ENCODE measurements around the gene F13A1. TPM values are rescaled to one million over a fixed set of nuclear protein-coding genes. Genes with fewer than 3 reads are reported as not detected.
A peak's percentile ranks its signal among the peaks of the same experiment; 100 is the strongest.

Gene F13A1
- total and polyA plus RNA-seq, 2 of the 13 experiments (the other 11 are each of a cell fraction or from before 2014, with no cell fraction given): not detected

- Histone ChIP-seq H3K4me1 (ENCODE audit: insufficient read depth, low read length) (no peaks in the 10 kb centered on the region), H2AFZ (ENCODE audit: low read length) (no peak overlapping the region), H3K4me2 (ENCODE audit: low read depth, low read length) (no peak overlapping the region), H3K9me3 (ENCODE audit: low read length) (no peaks in the 10 kb centered on the region), H3K27me3 (ENCODE audit: control insufficient read depth in 1 of 2, insufficient read depth in 2 of 2, low read length in 2 of 2) (no peaks in the 10 kb centered on the region; a peak in 1 of 5 replicates), H3K36me3 (replicated peaks in 1 of 2; ENCODE audit: control insufficient read depth in 1 of 2, insufficient read depth in 2 of 2, low read length in 2 of 2) (no peaks in the 10 kb centered on the region), H3K9ac (ENCODE audit: insufficient read depth, low read depth, low read length) (no peak overlapping the region), H3K4me3 (replicated peaks in 1 of 3; ENCODE audit: insufficient read depth in 1 of 3, low read depth in 2 of 3, low read length in 3 of 3) (no peak overlapping the region), H3K27ac (ENCODE audit: extremely low read length, insufficient read depth, low read length) (no peak overlapping the region), H4K20me1 (ENCODE audit: insufficient read depth, low read length) (no peaks in the 10 kb centered on the region), H3K79me2 (ENCODE audit: insufficient read depth, low read length) (no peaks in the 10 kb centered on the region)
- in situ Hi-C loops (cut with HindIII; ENCODE audit: extremely low pct_ligation_motif_present, low pct_unique_long_range_greater_than_20kb) (no loop called here), intact Hi-C loops (cut with micrococcal nuclease; ENCODE audit: unreplicated experiment) (loop anchor here (10.0 kb wide), 1 partner anchor 413 kb away; no protein-coding TSS in a partner anchor)
- ChIA-PET CTCF (ENCODE audit: low intra/inter-chr PET ratio, low total read pairs) (no interaction called here), POLR2A (no interaction called here)
- TF ChIP-seq ZNF878 (CRISPR knock-in tag; IDR thresholded peaks at IDR 0.05): no peak
- TF ChIP-seq ZNF572 (CRISPR knock-in tag; IDR thresholded peaks at IDR 0.05): no peak
- TF ChIP-seq SMC3 (IDR thresholded peaks at IDR 0.05; ENCODE audit: low read length): peak; percentile 45; the same call in 1 of the 2 replicates
- no peak for TF ChIP-seq ZNF432 (CRISPR knock-in tag; IDR thresholded peaks at IDR 0.05; ENCODE audit: borderline replicate concordance)
- TF ChIP-seq ERF (CRISPR knock-in tag; IDR thresholded peaks at IDR 0.05): no peak
- peak; percentile 56 for TF ChIP-seq STAG1 (CRISPR knock-in tag; IDR thresholded peaks at IDR 0.05)
- no peak for TF ChIP-seq DZIP1 (CRISPR knock-in tag; IDR thresholded peaks at IDR 0.05)
- peak; percentile 55 for TF ChIP-seq CTCF (CRISPR knock-in tag; IDR thresholded peaks at IDR 0.05)
- TF ChIP-seq STAT5B (CRISPR knock-in tag; IDR thresholded peaks at IDR 0.05): no peak
- peak; percentile 41; the same call in 1 of the 2 replicates for TF ChIP-seq ZNF362 (CRISPR knock-in tag; IDR thresholded peaks at IDR 0.05; ENCODE audit: borderline replicate concordance)
- 12% methylated on average over 4 of the region's 4 CpGs for WGBS (ENCODE audit: low lambda C conversion rate)
- FAIRE-seq (peak; percentile 53), ATAC-seq (peak; percentile 64; the same call in 2 of the 3 replicates), DNase-seq (ENCODE audit: low spot score) (peak; percentile 53)
- no TSS peak for BruUV-seq (replicated peaks)
Measured at GRCh38 chr6:6131492-6132109, 188.9 kb downstream of the F13A1 start.

All from HepG2 (cell line).